Mammary epithelial cell (primary cell): Measurements from ENCODE around the gene SH3RF3.

Experiments used
- EZH2 ChIP-seq: IDR thresholded peaks from 2 replicates; pipeline ENCODE4 v1.6.1; 2012; ENCODE audit warnings: low read length, inconsistent platforms, borderline replicate concordance
- TF ChIP-seq, protein P1 (sequence below), 2 donors: IDR thresholded peaks in 1 of 2; conservative IDR thresholded peaks in 1 of 2; 2 replicates each; pipeline ENCODE4 v1.5.1; 2011 to 2012; ENCODE audit warnings: inconsistent platforms in 2 of 2, low read length in 2 of 2, mild to moderate bottlenecking in 2 of 2, control low read depth in 1 of 2, low read depth in 1 of 2; ENCODE audit not compliant: insufficient read depth in 1 of 2; ENCODE audit errors: extremely low read depth in 1 of 2

DNA sequence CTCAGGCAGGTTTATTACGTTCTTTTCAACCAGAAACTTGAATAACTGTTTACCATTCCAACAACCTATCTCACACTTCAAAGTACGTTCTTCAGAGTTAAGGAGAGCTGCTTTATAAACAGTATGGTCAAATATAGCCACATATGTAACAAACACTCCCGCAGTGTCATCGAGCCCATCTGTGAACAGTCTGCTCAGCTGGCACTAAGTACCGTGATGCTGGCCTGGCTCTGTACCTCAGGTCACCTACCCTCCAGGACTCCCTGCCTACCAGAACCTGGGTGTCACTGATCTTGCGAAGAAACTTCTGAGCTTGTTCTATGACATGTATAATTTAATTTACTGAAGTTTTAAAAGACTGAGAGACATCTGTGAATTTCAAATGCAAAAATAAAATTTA is 413.4 kb downstream of the SH3RF3 start:
- TF ChIP-seq, protein P1, sequence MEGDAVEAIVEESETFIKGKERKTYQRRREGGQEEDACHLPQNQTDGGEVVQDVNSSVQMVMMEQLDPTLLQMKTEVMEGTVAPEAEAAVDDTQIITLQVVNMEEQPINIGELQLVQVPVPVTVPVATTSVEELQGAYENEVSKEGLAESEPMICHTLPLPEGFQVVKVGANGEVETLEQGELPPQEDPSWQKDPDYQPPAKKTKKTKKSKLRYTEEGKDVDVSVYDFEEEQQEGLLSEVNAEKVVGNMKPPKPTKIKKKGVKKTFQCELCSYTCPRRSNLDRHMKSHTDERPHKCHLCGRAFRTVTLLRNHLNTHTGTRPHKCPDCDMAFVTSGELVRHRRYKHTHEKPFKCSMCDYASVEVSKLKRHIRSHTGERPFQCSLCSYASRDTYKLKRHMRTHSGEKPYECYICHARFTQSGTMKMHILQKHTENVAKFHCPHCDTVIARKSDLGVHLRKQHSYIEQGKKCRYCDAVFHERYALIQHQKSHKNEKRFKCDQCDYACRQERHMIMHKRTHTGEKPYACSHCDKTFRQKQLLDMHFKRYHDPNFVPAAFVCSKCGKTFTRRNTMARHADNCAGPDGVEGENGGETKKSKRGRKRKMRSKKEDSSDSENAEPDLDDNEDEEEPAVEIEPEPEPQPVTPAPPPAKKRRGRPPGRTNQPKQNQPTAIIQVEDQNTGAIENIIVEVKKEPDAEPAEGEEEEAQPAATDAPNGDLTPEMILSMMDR (conservative IDR thresholded peaks at IDR 0.05 in 1 of 2, IDR thresholded peaks at IDR 0.05 in 1 of 2; ENCODE audit: extremely low read depth in 1 of 2, insufficient read depth in 1 of 2, low read depth in 1 of 2, low read length in 2 of 2) = no peak
- no peak for TF ChIP-seq EZH2
